GM23248 (cell line): ENCODE results near the gene AKAP3.

Experiments used
- EZH2 ChIP-seq: fragments of 200-600 bp; sonication (generic); IDR thresholded peaks from 2 replicates; pipeline ENCODE4 v1.6.1; 2018; ENCODE audit warnings: antibody characterized with exemption, mild to moderate bottlenecking; ENCODE audit not compliant: insufficient read depth, poor library complexity, severe bottlenecking
- EZH2phosphoT487 ChIP-seq: fragments of 200-600 bp; sonication (generic); IDR thresholded peaks from 2 replicates; pipeline ENCODE4 v1.6.1; 2018; ENCODE audit warnings: antibody characterized with exemption, moderate library complexity, mild to moderate bottlenecking, low read depth; ENCODE audit not compliant: insufficient read depth

DNA sequence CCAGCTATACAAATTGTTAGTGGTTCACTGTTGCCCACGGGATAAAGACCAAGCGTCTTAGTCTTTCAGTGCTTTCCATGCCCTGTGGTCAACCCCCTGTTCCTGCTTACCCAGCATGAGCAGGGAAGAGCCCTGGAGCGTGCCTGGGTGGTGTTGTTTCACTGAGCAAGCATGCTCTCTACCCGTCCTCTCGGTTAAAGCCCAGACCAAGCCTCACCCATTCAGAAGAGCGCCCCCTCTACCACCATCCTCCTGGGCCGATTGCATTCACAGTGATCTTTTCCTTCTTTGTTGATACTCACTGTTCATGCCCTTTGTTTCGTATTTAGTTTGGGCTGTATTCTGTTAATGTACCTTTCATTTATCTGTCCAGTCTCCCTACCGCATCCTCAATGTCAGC, 61.7 kb downstream of the AKAP3 start:
- no peak for TF ChIP-seq EZH2phosphoT487
- TF ChIP-seq EZH2, result no peak
